KG1 (cell line): ENCODE measurements around the gene ADAMTS15.

Source experiments
- DNase-seq: peaks from one replicate; lab custom pipeline; 2025; lab: John Stamatoyannopoulos, UW

ADAMTS15 gene

DNA sequence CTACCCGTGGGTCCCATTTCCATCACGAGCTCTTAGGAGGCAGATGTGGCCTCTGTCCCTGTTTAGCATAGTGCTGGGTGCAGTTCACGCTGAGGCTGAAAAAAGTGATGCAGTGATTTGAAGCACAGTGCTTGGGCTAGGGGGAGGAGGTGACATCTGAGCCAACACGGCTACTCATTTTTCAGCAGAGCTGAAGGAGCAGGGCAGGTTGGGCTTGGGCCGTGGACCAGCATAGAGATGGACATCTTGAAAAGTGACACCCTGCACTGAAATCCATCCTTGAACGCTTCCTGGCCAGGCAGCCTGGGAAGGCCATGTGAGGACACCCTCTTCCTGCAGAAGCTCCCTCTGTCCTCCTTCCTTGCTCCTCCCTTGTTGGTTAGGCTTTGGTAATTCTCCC lies 66.4 kb downstream of the ADAMTS15 start:
- no peak for DNase-seq

DNA sequence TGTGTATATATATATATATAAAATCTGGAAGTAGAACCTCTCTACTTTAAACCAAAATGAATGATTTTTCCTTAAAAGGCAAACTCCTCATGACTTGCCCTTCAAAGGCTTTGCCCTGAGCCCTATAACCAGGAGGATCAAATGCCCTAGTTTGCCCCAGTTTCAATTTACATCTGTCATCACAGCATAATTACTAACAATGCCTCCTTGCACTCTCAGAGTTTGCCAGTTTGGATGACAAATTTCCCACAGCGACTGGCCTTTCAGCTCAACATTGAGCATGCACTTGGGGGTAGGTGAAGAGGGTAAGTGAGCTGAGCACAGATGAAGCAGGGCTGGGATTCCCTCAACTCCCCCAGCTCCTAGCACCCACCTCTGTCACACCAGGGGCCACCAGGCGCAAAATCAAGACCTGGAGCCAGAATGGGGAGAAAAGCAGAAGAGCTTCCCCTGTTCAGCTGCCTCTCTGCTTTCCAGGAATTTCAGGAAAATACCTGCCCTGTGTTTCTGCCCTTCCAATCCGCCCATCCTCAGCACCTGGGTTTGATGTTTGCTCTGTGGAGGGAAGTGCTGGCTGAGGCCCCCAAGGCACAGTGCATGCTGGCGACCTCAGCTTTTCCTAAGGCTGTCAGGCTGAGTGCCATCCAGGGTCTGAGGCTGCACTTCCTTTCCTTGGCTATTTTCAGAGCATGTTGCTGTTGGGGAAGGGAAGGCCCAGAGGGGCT lies 67.5 kb downstream of the ADAMTS15 start:
- no peak for DNase-seq

DNA sequence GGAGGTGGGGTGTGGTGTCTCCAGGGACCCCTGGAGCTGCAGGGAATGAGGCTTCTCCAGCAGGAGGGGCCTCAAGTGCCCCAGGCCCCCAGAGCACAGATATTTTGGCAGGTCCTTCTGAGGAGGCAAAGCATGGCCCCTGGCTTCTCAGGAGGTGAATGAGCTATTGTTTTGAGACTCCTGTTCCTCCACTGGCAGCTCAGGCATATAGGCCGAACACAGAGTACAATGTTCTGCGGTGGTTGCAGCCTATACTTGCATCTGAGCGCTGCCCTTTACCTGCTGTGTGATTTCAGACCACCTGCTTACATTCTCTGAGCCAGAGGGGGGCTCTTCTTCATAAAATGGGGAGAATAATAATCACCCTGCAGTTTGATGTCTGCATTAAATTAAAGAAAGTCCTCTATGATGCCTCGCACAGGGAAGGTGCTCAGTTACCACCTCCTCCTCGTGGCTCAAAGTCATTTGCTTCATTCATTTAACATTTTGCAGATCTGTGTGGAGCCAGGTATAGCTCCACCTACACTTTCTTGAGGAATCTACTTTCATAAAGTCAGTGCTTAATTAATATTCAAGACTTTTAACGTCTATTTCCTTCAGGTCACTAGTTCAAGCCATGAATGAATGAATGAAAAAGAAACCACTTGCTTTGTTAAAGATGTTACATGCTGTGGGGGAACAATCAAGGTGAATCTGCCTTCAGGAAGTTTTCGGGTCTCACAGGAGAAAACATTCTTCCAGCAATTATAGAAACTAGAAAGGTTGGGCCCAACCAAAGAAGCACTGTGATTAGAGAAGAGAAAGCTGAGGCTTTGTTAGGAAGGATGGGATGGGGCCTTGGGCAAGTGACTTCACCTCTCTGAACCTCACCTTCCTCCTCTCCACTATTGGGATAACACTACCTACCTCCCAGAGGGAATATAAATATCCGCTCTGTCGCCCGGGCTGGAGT lies 68.4 kb downstream of the ADAMTS15 start:
- DNase-seq = no peak

DNA sequence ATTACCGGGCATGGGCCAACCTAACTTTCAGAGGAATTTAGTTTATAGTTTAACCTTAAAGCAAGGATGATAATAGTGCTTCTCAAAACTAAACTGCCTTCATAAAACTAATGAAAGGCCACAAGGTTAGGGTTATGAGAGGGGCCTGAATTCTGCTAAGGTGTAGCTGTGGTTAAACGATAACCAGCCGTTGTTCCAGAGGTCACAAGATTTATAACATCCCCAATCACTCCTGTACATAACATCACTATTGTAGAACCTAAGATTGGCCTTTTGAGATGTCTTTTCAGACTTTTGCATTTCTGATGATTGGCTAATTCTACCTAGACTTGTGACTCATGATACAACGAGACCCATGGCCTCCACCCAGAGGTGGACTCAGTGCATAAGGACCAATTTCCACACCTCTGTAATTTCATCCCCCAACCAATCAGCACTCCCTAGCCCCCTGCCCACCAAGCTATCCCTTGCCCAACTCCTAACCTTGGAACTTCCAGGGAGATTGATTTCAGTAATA lies 69.8 kb downstream of the ADAMTS15 start:
- DNase-seq = no peak

DNA sequence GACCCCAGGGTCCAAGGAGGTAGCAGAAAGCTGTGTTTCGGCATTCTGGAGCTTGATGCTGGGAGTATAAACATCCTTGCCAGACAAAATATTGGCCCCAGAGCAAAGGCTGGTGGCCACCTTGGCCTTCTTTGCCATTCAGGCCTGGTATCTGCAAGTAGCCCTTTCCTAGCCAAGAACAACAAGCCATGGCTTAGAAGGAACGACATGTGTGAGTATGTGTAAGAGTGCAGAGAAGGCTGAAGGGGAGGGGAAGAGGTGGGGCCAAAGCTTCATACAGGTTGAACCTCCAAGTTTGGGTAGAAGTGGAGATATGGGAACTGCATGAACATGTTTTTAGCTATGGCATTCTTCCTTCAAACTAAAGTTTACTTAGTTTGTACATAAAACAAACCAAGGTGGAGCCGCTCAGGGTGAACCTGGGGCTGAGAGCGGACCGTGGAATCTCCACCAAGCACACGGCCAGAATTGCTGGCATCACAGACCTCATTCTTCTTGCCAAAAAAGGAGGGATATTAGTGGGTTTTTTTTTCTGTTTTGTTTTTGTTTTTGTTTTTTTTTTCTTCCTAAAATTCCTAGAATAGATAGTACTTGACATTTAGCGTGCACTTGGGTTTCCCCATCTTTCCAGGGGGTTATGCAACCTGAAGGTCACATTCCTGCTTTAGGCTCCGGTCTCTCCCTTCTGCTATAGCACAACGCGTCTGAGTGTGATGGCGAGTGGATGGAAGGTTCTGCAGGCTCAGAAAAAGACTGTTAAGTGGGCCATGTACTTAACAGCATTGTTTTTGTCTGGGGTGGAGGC lies 70.9 kb downstream of the ADAMTS15 start:
- no peak for DNase-seq

DNA sequence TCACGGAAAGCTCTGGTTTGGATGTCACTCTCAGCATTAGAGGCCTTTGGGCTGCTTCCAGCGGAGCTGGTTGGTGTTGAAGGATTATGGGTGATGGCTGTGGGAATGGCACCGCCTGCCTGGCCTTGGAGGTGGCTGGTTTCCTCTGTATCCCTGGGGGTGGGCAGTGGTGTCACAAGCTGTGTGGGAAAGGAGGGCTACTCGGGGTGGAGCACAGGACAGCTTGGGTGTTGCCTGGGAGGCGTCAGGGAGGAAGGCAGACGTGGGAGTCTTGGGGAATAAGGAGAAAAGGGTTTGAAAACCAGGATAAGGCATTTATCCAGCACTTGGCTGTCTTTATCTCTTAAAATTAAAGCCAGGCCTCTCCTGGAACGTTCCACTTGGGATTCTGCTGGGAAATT lies 71.8 kb downstream of the ADAMTS15 start:
- DNase-seq = no peak

DNA sequence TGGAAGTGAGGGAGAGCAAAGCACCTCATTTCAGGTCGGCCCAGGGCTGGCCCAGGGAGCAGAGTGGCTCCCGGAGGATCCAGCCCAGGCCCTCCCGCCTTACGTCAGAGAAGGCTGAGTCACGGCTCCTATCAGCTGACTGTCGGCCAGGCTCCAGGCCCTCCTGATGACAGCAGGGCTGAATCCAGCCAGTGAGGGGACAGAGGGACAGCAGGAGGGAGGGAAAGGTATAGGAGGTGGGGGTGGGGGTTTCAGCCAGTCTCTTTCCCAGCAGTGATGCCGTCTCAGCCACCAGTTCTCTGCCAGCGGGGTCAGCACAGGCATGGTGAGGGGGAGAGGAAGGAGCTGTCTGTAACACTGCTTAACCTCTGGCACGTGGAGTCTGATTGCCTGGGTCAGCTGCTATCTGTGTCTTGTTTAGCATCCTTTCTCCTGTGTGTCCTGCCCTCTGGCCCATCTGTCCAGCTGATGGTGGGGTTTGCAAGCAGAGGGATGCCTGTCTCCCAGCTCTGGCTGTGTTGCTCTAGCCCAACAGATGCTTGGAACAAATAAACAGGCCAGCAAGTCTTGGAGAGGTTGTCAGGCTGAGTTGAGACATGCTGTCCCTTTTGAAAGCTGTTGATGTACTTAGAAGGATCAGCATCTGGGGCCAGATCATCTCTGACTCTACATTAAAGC lies 74.0 kb downstream of the ADAMTS15 start:
- no peak for DNase-seq

DNA sequence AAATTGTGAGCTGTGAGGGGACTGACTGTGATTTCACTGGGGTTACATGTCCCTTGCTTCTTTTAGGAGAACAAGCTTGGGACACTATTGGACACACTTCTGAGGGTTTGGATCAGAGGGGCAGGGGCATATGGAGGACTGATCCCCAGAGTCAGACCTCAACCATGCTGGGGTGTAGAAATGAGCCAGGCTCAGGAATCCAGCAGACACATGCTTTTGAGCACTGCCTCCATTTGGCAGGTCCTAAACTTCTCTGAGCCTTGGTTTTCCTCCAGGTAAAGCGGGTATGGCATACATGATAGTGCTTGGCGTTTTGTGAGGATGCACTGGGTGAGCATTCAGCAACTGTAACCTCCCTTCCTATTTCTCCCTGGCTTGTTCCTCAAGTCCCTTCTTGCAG lies 74.7 kb downstream of the ADAMTS15 start:
- no peak for DNase-seq

DNA sequence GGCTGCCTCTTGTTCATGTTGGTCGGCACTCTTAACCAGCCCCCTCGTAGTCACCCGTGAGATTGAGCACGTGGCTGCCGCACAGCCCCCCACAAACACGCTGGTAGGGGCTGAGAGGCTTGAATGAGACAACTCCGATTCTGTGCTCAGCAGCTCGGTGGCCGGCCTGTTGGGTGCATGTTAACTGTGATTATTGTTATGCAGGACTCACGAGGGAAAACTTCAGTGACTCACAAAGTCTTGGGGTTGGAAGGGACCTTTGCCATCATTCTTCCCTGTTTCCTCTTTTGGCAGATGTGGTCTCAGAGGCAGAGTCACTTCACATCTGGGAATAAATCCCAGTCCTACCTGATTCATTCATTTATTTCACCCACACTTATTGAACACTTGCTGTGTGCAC lies 75.2 kb downstream of the ADAMTS15 start:
- DNase-seq = no peak

DNA sequence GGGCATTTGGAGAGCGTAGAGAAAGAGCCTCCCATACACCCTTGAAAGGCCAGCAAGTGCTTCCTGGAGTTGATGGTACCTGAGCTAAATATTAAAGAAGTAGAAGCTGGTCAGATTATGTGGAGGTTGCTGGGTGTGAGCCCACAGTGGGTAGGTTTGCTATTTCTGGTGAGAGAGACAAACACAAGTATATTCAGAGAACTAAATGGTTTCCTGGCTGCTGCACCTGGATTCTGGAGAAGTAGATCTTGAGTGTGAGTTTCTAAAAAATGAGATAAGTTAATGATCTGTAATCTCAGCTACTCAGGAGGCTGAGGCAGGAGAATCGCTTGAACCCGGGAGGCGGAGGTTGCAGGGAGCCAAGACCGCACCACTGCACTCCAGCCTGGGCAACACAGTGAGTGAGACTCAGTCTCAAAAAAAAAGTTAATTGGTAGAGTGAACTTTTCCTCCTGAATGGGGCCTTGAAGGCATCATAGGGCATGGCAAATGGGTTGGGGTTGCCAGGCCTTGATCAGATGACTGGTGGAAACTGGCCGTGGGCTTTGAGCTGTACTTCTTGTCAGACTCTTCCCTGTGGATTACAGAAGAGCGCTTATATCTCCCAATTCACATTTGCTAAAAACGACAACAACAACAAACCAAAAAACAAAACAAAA lies 75.8 kb downstream of the ADAMTS15 start:
- no peak for DNase-seq

DNA sequence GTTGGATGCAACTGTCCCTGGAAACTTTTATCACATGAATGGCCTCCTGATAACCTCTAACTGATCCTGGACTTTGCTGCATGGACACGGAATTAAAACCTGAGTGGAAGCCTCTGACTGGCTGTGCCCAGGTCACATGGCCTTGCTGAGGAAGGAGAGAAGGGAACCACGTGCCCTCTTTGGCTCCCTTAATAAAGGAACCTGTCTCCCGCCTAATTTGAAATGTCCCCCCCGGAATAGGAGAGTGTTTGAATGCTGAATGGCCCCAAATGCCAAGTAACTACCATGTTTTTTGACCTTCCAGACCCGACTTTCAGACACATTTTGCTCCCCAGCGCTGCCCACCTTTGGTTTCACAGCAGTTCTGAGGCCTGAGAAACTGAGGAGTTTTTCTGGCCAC lies 76.9 kb downstream of the ADAMTS15 start:
- DNase-seq = no peak
